Measurements from ENCODE around the gene SPIB.

- TF ChIP-seq ZFP30 (CRISPR knock-in tag; IDR thresholded peaks at IDR 0.05) (no peak), ZNF8 (CRISPR knock-in tag; IDR thresholded peaks at IDR 0.05) (no peak), ZNF565 (CRISPR knock-in tag; conservative IDR thresholded peaks at IDR 0.05; ENCODE audit: low read depth) (no peak)
Measured at GRCh38 chr19:50460161-50460765, 41.5 kb downstream of the SPIB start.
